ENCODE measurements around the gene SGK1.
"Not testable (repeated sequence)": the region's sequence is repeated elsewhere in the genome, so short reads cannot be mapped to it uniquely, and the experiment has no call there.

The SGK1 gene

GRCh38 chr6:134307075-134307474 is 10.8 kb downstream of the SGK1 start:
- Histone ChIP-seq H3K9me2 (replicated peaks; ENCODE audit: control insufficient read depth, low read length) (no peaks in the 10 kb centered on the region), H4K20me1 (ENCODE audit: control insufficient read depth, insufficient read depth, low read depth, low read length) (no peaks in the 10 kb centered on the region)

GRCh38 chr6:134304381-134304780 is 13.5 kb downstream of the SGK1 start:
- not testable (repeated sequence) for H3K4me2 ChIP-seq (ENCODE audit: low read length); H3K36me3 ChIP-seq (ENCODE audit: control insufficient read depth, low read length); H3K4me1 ChIP-seq (ENCODE audit: control insufficient read depth, low read length); H4K20me1 ChIP-seq (ENCODE audit: control insufficient read depth, insufficient read depth, low read depth, low read length); H3K27me3 ChIP-seq (ENCODE audit: control insufficient read depth, low read length); H3K79me2 ChIP-seq (ENCODE audit: control insufficient read depth, low read length); H3K27ac ChIP-seq (ENCODE audit: low read depth, low read length); H3K9me3 ChIP-seq (ENCODE audit: control insufficient read depth, insufficient read depth, low read length); H3F3A ChIP-seq (ENCODE audit: control insufficient read depth, insufficient read depth); H3K4me3 ChIP-seq (ENCODE audit: low read length); H3K9me2 ChIP-seq (replicated peaks; ENCODE audit: control insufficient read depth, low read length)

More at GRCh38 chr6:134307075-134307474, 10.8 kb downstream of the SGK1 start:
- Histone ChIP-seq H3K4me1 (ENCODE audit: control insufficient read depth, low read length) (peaks cover 9% of the 10 kb centered on the region), H3K4me3 (ENCODE audit: low read length) (no peak overlapping the region), H3K4me2 (ENCODE audit: low read length) (no peak overlapping the region), H3K9me3 (ENCODE audit: control insufficient read depth, insufficient read depth, low read length) (no peaks in the 10 kb centered on the region), H3F3A (ENCODE audit: control insufficient read depth, insufficient read depth) (no peaks in the 10 kb centered on the region), H3K27me3 (ENCODE audit: control insufficient read depth, low read length) (peaks cover 8% of the 10 kb centered on the region; the same call in 1 of the 2 replicates), H3K27ac (ENCODE audit: low read depth, low read length) (no peak overlapping the region), H3K36me3 (ENCODE audit: control insufficient read depth, low read length) (no peaks in the 10 kb centered on the region), H3K79me2 (ENCODE audit: control insufficient read depth, low read length) (no peaks in the 10 kb centered on the region)
- TF ChIP-seq EZH2phosphoT487 (IDR thresholded peaks at IDR 0.05; ENCODE audit: borderline replicate concordance, low read length): no peak
- TF ChIP-seq CTCF (IDR thresholded peaks at IDR 0.05; ENCODE audit: low read depth, low read length, poor library complexity, severe bottlenecking): no peak

- H3K4me3 ChIP-seq (ENCODE audit: low read length): no peak overlapping the region
- no peaks in the 10 kb centered on the region for H4K20me1 ChIP-seq (ENCODE audit: control insufficient read depth, insufficient read depth, low read depth, low read length)
- H3K9me2 ChIP-seq (replicated peaks; ENCODE audit: control insufficient read depth, low read length): no peaks in the 10 kb centered on the region
- no peak for TF ChIP-seq CTCF (IDR thresholded peaks at IDR 0.05; ENCODE audit: low read depth, low read length, poor library complexity, severe bottlenecking)
- TF ChIP-seq EZH2phosphoT487 (IDR thresholded peaks at IDR 0.05; ENCODE audit: borderline replicate concordance, low read length): no peak
- H3K36me3 ChIP-seq (ENCODE audit: control insufficient read depth, low read length): no peaks in the 10 kb centered on the region
- H3K27me3 ChIP-seq (ENCODE audit: control insufficient read depth, low read length): 0 out of 2 replicates have a peak, but pooled peaks cover 1% of the 10 kb centered on the region
- no peaks in the 10 kb centered on the region for H3F3A ChIP-seq (ENCODE audit: control insufficient read depth, insufficient read depth)
- no peak overlapping the region for H3K4me2 ChIP-seq (ENCODE audit: low read length)
- peaks cover 9% of the 10 kb centered on the region for H3K4me1 ChIP-seq (ENCODE audit: control insufficient read depth, low read length)
- no peak overlapping the region for H3K27ac ChIP-seq (ENCODE audit: low read depth, low read length)
- no peaks in the 10 kb centered on the region for H3K9me3 ChIP-seq (ENCODE audit: control insufficient read depth, insufficient read depth, low read length)
- no peaks in the 10 kb centered on the region for H3K79me2 ChIP-seq (ENCODE audit: control insufficient read depth, low read length)
Observed at GRCh38 chr6:134303891-134304290, 14.0 kb downstream of the SGK1 start.

GRCh38 chr6:134299236-134299635 is 18.7 kb downstream of the SGK1 start:
- H3K9me3 ChIP-seq (ENCODE audit: control insufficient read depth, insufficient read depth, low read length): no peaks in the 10 kb centered on the region
- H3F3A ChIP-seq (ENCODE audit: control insufficient read depth, insufficient read depth): no peaks in the 10 kb centered on the region
- no peaks in the 10 kb centered on the region for H3K36me3 ChIP-seq (ENCODE audit: control insufficient read depth, low read length)
- no peaks in the 10 kb centered on the region for H3K9me2 ChIP-seq (replicated peaks; ENCODE audit: control insufficient read depth, low read length)
- H3K79me2 ChIP-seq (ENCODE audit: control insufficient read depth, low read length): no peaks in the 10 kb centered on the region
- no peak overlapping the region for H3K4me3 ChIP-seq (ENCODE audit: low read length)
- H3K27ac ChIP-seq (ENCODE audit: low read depth, low read length): no peak overlapping the region
- no peak overlapping the region for H3K4me2 ChIP-seq (ENCODE audit: low read length)
- H3K4me1 ChIP-seq (ENCODE audit: control insufficient read depth, low read length): 0 out of 2 replicates have a peak, but pooled peaks cover 3% of the 10 kb centered on the region
- H3K27me3 ChIP-seq (ENCODE audit: control insufficient read depth, low read length): no peaks in the 10 kb centered on the region
- H4K20me1 ChIP-seq (ENCODE audit: control insufficient read depth, insufficient read depth, low read depth, low read length): no peaks in the 10 kb centered on the region
- no peak for TF ChIP-seq CTCF (IDR thresholded peaks at IDR 0.05; ENCODE audit: low read depth, low read length, poor library complexity, severe bottlenecking)
- no peak for TF ChIP-seq EZH2phosphoT487 (IDR thresholded peaks at IDR 0.05; ENCODE audit: borderline replicate concordance, low read length)

Measured in DOHH2 (cell line).